Glutamatergic neuron (in vitro differentiated cells): ENCODE data around the gene STX2. TPM values are rescaled to one million over a fixed set of nuclear protein-coding genes. Genes with fewer than 3 reads are reported as not detected.

ENCODE experiments used
- DNase-seq: peaks from one replicate; pipeline ENCODE4 v3.0.0; 2022
- H3K27ac Mint-ChIP-seq: one replicate; pipeline ENCODE4 v1.8.0; 2020; ENCODE audit warnings: mild to moderate bottlenecking, mixed read lengths, inconsistent platforms; ENCODE audit not compliant: unreplicated experiment
- H3K27me3 Mint-ChIP-seq: one replicate; pipeline ENCODE4 v1.8.0; 2020; ENCODE audit warnings: mild to moderate bottlenecking, moderate library complexity, mixed read lengths, inconsistent platforms; ENCODE audit not compliant: unreplicated experiment
- H3K36me3 Mint-ChIP-seq: one replicate; pipeline ENCODE4 v1.8.0; 2020; ENCODE audit warnings: mild to moderate bottlenecking, mixed read lengths, inconsistent platforms; ENCODE audit not compliant: unreplicated experiment
- H3K4me1 Mint-ChIP-seq: one replicate; pipeline ENCODE4 v1.8.0; 2020; ENCODE audit warnings: mild to moderate bottlenecking, low read depth, mixed read lengths, inconsistent platforms; ENCODE audit not compliant: unreplicated experiment
- H3K4me3 Mint-ChIP-seq: one replicate; pipeline ENCODE4 v1.8.0; 2020; ENCODE audit warnings: mild to moderate bottlenecking, mixed read lengths, inconsistent platforms; ENCODE audit not compliant: unreplicated experiment
- H3K9me3 Mint-ChIP-seq: one replicate; pipeline ENCODE4 v1.8.0; 2020; ENCODE audit warnings: mild to moderate bottlenecking, moderate library complexity, mixed read lengths, inconsistent platforms; ENCODE audit not compliant: unreplicated experiment
- total RNA-seq: library from RNA; stranded (reverse); fragmentation: NEBNext Ultra II Directional; extraction: Animal tissue kit (Norgen Biotek cat#: 25700); gene quantifications from one replicate; pipeline ENCODE4 v1.2.1, GENCODE V29; 2021; ENCODE audit not compliant: unreplicated experiment
- TF ChIP-seq, protein P1 (sequence below): fragments of 200-600 bp; sonication (generic); IDR thresholded peaks from one replicate; pipeline ENCODE4 v1.5.0; 2021; ENCODE audit not compliant: partially characterized antibody, unreplicated experiment

Gene STX2
- total RNA-seq, 1 donor from 2014 or later, result 76.5 TPM

DNA sequence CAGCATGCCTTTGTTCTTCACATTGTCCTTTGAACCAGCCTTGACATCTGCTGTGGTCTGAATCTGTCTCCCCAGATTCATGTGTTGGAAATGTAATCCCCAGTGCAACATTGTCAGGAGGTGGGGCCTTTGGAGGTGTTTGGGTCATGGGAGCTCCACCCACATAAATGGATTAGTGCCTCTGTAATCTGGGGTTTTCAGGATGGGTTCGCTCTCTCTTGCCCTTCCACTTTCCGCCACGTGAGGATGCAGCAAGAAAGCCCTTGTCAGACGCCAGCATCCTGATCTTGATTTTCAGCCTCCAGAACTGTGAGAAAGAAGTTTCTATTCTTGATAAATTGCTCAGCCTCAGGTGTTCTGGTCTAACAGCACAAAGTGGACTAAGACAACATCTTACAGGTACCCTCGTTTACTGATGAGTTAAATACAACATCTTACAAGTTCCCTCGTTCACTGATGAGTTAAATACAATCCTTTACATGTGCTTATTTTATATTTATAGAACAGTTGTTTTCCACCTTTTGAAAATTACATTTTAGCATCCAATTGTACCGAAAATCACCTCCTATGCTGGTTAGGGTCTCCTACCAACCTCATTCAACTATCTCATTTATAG, 68.5 kb downstream of the STX2 start:
- peaks cover 2% of the 10 kb centered on the region for H3K4me1 Mint-ChIP-seq
- peak overlapping the region; percentile 34 for H3K27ac Mint-ChIP-seq
- no peak for DNase-seq
- no peaks in the 10 kb centered on the region for H3K36me3 Mint-ChIP-seq
- peaks cover 3% of the 10 kb centered on the region for H3K27me3 Mint-ChIP-seq
- TF ChIP-seq, protein P1, sequence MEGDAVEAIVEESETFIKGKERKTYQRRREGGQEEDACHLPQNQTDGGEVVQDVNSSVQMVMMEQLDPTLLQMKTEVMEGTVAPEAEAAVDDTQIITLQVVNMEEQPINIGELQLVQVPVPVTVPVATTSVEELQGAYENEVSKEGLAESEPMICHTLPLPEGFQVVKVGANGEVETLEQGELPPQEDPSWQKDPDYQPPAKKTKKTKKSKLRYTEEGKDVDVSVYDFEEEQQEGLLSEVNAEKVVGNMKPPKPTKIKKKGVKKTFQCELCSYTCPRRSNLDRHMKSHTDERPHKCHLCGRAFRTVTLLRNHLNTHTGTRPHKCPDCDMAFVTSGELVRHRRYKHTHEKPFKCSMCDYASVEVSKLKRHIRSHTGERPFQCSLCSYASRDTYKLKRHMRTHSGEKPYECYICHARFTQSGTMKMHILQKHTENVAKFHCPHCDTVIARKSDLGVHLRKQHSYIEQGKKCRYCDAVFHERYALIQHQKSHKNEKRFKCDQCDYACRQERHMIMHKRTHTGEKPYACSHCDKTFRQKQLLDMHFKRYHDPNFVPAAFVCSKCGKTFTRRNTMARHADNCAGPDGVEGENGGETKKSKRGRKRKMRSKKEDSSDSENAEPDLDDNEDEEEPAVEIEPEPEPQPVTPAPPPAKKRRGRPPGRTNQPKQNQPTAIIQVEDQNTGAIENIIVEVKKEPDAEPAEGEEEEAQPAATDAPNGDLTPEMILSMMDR, result no peak
- H3K4me3 Mint-ChIP-seq, result no peak overlapping the region
- H3K9me3 Mint-ChIP-seq, result peaks cover 11% of the 10 kb centered on the region

DNA sequence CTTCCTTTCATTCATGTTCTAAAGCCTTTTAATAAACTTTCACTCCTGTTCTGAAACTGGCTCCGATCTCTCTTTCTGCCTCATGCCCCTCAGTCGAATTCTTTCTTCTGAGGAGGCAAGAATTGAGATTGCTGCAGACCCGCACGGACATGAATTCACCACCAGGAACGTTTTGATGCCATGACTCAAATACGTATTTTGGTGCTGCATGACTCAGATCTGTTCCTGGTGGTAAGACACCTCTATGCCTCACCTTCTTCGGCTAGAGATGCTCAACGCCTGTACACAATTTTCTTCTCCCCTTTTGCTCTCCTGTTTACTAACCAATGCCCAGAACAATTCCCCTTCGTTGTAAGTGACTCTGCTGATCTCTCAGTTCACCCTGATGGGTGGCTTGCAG, 70.9 kb downstream of the STX2 start:
- H3K9me3 Mint-ChIP-seq, result peaks cover 11% of the 10 kb centered on the region
- H3K27me3 Mint-ChIP-seq, result peaks cover under 1% of the 10 kb centered on the region
- no peak overlapping the region for H3K27ac Mint-ChIP-seq
- H3K4me3 Mint-ChIP-seq, result no peak overlapping the region
- no peak for DNase-seq
- no peaks in the 10 kb centered on the region for H3K4me1 Mint-ChIP-seq
- TF ChIP-seq, protein P1, result no peak
- no peaks in the 10 kb centered on the region for H3K36me3 Mint-ChIP-seq

DNA sequence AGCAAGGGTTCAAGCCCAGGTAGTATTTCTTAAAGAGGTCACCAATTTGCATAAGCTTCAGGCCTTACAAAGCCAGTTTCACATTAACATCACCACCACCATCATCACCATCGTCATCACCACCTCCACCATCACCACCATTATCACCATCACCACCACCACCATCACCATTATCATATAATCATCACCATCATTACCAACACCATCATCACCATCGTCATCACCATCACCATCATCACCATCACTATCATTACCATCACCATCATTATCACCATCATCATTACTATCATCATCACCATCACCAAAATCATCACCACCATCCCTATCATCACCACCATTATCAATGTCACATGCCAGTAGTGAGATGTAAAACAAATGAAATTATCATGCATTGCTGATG, 72.6 kb downstream of the STX2 start:
- DNase-seq, result no peak
- no peaks in the 10 kb centered on the region for H3K36me3 Mint-ChIP-seq
- no peak overlapping the region for H3K27ac Mint-ChIP-seq
- no peak overlapping the region for H3K4me3 Mint-ChIP-seq
- TF ChIP-seq, protein P1, result no peak
- H3K4me1 Mint-ChIP-seq, result no peaks in the 10 kb centered on the region
- peaks cover 5% of the 10 kb centered on the region for H3K9me3 Mint-ChIP-seq
- H3K27me3 Mint-ChIP-seq, result no peaks in the 10 kb centered on the region

DNA sequence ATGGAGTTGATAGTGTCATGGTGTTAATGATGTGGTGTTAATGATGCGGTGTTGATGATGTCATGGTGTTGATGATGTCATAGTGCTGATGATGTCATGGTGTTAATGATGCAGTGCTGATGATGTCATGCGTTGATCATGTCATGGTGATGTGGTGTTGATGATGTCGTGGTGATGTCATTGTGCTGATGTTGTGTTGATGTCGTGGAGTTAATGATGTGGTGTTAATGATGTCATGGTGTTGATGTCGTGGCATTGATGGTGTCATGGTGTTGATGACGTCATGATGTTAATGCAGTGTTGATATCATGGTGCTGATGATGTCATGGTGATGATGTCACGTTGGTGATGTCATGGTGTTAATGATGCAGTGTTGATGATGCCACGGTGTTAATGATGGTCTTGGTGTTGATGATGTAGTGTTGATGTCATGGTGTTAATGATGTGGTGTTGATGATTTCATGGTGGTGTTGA, 73.8 kb downstream of the STX2 start:
- no peak overlapping the region for H3K4me3 Mint-ChIP-seq
- TF ChIP-seq, protein P1, result no peak
- no peak for DNase-seq
- H3K9me3 Mint-ChIP-seq, result no peaks in the 10 kb centered on the region
- H3K27ac Mint-ChIP-seq, result no peak overlapping the region
- no peaks in the 10 kb centered on the region for H3K27me3 Mint-ChIP-seq
- H3K4me1 Mint-ChIP-seq, result no peaks in the 10 kb centered on the region
- H3K36me3 Mint-ChIP-seq, result no peaks in the 10 kb centered on the region

DNA sequence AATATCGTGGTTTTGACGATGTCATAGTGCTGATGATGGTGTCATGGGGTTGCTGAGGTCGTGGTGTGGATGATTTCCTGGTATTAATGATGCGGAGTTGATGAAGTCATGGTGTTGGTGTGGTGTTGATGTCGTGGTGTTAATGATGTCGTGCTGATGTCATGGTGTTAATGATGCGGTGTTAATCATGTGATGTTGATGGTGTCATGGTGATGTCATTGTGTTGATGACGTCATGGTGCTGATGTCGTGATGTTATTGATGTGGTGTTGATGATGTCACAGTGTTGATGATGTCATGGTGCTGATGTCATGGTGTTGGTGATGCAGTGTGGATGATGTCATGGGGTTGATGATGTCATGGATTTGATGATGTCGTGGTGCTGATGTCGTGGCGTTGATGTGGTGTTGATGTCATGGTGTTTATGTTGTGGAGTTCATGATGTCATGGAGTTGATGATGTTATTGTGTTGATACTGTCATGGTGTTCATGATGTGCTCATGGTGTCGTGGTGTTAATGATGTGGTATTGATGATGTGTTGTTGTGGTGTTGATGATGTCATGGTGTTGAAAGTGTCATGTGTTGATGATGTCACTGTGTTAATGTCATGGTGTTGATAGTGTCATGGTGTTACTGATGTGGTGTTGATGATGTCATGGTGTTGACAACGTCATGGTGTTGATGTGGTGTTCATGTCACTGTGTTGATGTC, 74.4 kb downstream of the STX2 start:
- Mint-ChIP-seq H3K4me3 (no peak overlapping the region), H3K4me1 (no peaks in the 10 kb centered on the region), H3K27me3 (no peaks in the 10 kb centered on the region), H3K27ac (no peak overlapping the region), H3K36me3 (no peaks in the 10 kb centered on the region), H3K9me3 (no peaks in the 10 kb centered on the region)
- DNase-seq, result peak; percentile 55
- TF ChIP-seq, protein P1, result no peak
